Measurements from ENCODE around the gene ATP13A3.
"Not testable (repeated sequence)": the region's sequence is repeated elsewhere in the genome, so short reads cannot be mapped to it uniquely, and the experiment has no call there.

Gene ATP13A3

GRCh38 chr3:194497799-194498575, 11.2 kb upstream of the ATP13A3 start:
- DNase-seq: no peak

- no peak for DNase-seq
Observed at GRCh38 chr3:194496217-194496919, 9.6 kb upstream of the ATP13A3 start.

GRCh38 chr3:194494951-194495374, 8.2 kb upstream of the ATP13A3 start:
- no peak for DNase-seq

GRCh38 chr3:194493995-194494927, 7.5 kb upstream of the ATP13A3 start:
- not testable (repeated sequence) for DNase-seq

- no peak for DNase-seq
Observed at GRCh38 chr3:194492001-194492400, 5.2 kb upstream of the ATP13A3 start.

- no peak for DNase-seq
Observed at GRCh38 chr3:194489736-194490612, 3.2 kb upstream of the ATP13A3 start.

GRCh38 chr3:194488055-194488742, 1.4 kb upstream of the ATP13A3 start:
- no peak for DNase-seq

- peak; percentile 77 for DNase-seq
Observed at GRCh38 chr3:194487289-194488054, 670 bp upstream of the ATP13A3 start.

- peak; percentile 81 for DNase-seq
Observed at GRCh38 chr3:194485881-194486539, 792 bp downstream of the ATP13A3 start.

GRCh38 chr3:194485468-194485880, 1.3 kb downstream of the ATP13A3 start:
- DNase-seq: no peak

GRCh38 chr3:194484614-194485013, 2.2 kb downstream of the ATP13A3 start:
- no peak for DNase-seq

- no peak for DNase-seq
Observed at GRCh38 chr3:194483850-194484249, 3.0 kb downstream of the ATP13A3 start.

- DNase-seq: not testable (repeated sequence)
Observed at GRCh38 chr3:194482830-194483229, 4.0 kb downstream of the ATP13A3 start.

GRCh38 chr3:194482196-194482593, 4.6 kb downstream of the ATP13A3 start:
- no peak for DNase-seq

GRCh38 chr3:194481525-194482195, 5.1 kb downstream of the ATP13A3 start:
- DNase-seq: no peak

- DNase-seq: no peak
Observed at GRCh38 chr3:194481103-194481502, 5.7 kb downstream of the ATP13A3 start.

- no peak for DNase-seq
Observed at GRCh38 chr3:194476784-194477183, 10.0 kb downstream of the ATP13A3 start.

- no peak for DNase-seq
Observed at GRCh38 chr3:194475978-194476377, 10.8 kb downstream of the ATP13A3 start.

- no peak for DNase-seq
Observed at GRCh38 chr3:194475138-194475932, 11.5 kb downstream of the ATP13A3 start.

All from activated CD8-positive, alpha-beta memory T cell treated with anti-CD3 and anti-CD28 coated beads for 24 hours (primary cell).